Measurements from ENCODE around the gene PIK3CA. TPM values are rescaled to one million over a fixed set of nuclear protein-coding genes. Genes with fewer than 3 reads are reported as not detected.

Gene PIK3CA
- total and polyA plus RNA-seq, 12 donors: 4.0 to 35.3 (median 22.5) TPM

- Histone ChIP-seq H3K27me3 (no peaks in the 10 kb centered on the region), H3K9me3 (no peaks in the 10 kb centered on the region), H3K4me1 (peaks cover 21 to 75% (median 63%) of the 10 kb centered on the region in 9 donors), H3K36me3 (no peaks in the 10 kb centered on the region), H3K4me3 (no peak overlapping the region), H3K27ac (peak overlapping the region; percentile 4 to 71 (median 52))
- TF ChIP-seq, protein P1, sequence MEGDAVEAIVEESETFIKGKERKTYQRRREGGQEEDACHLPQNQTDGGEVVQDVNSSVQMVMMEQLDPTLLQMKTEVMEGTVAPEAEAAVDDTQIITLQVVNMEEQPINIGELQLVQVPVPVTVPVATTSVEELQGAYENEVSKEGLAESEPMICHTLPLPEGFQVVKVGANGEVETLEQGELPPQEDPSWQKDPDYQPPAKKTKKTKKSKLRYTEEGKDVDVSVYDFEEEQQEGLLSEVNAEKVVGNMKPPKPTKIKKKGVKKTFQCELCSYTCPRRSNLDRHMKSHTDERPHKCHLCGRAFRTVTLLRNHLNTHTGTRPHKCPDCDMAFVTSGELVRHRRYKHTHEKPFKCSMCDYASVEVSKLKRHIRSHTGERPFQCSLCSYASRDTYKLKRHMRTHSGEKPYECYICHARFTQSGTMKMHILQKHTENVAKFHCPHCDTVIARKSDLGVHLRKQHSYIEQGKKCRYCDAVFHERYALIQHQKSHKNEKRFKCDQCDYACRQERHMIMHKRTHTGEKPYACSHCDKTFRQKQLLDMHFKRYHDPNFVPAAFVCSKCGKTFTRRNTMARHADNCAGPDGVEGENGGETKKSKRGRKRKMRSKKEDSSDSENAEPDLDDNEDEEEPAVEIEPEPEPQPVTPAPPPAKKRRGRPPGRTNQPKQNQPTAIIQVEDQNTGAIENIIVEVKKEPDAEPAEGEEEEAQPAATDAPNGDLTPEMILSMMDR (IDR thresholded peaks at IDR 0.05): no peak
- intact Hi-C loops (cut with DNase I): loop anchor here in 2 of 10 donors (5.0 kb wide), 1 partner anchor 34 kb away; the partner anchor contains the start of gene PIK3CA (in 2 of the 2)
- WGBS, 2 donors: 25 to 28% methylated on average over 1 of the region's 1 CpG
- DNase-seq (no peak), ATAC-seq (peak; percentile 72 to 85 (median 77))
Observed at GRCh38 chr3:179181021-179181472, 32.9 kb downstream of the PIK3CA start.

DNA sequence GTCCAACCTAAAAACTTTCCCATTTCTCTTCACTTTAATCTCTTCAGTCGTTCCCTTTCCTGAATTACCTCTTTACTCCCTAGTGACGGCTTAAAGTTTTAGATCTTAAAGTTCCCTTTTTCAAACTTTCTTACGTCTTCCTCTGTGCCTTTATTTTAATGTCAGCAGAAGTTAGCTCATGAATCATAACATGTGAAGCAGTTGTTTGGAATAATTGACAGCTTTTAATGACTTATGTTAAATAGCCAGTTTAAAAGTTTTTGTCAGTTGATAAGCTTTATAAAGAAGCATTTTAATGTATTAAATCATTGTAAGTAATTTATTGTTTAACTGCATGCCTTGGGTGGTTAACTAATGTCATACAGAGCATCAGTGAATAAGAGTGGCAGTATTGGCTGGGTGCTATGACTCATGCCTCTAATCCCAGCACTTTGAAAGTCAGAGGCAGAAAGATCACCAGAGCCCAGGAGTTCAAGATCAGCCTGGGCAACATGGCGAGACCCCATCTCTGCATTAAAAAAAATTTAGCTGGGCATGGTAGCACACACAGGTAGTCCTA lies 33.9 kb downstream of the PIK3CA start:
- 57 to 71% methylated on average over 4 of the region's 4 CpGs for WGBS, 2 donors
- Histone ChIP-seq H3K4me1 (peaks cover 21 to 81% (median 65%) of the 10 kb centered on the region in 9 donors), H3K36me3 (no peaks in the 10 kb centered on the region), H3K27ac (peak overlapping the region in 8 of 10 donors; percentile 3 to 71 (median 58)), H3K9me3 (no peaks in the 10 kb centered on the region), H3K27me3 (no peaks in the 10 kb centered on the region), H3K4me3 (no peak overlapping the region)
- DNase-seq: no peak
- intact Hi-C loops (cut with DNase I): loop anchor here in 2 of 10 donors (5.0 kb wide), 1 partner anchor 35 kb away; the partner anchor contains the start of gene PIK3CA (in 2 of the 2)
- peak in 4 of 8 donors; percentile 28 to 55 (median 46) for ATAC-seq
- TF ChIP-seq, protein P1 (IDR thresholded peaks at IDR 0.05): no peak

DNA sequence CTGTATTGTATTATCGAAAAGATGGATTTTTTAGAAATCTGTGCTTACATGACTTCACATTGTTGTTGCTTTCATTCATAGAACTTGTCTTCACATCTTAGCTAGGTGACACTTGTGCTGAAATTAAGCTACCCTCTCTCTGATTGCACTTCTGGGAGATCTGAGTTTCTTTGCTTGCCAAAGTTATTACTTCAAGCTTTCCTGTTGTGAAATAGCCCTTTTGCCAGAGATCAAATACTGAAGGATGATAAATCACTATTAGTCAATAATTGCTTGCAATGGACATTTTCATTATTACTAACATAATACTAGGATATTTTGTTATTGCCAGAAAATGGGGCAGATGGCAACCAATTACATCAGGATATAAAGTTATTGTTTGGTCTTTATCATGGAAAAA lies 34.7 kb downstream of the PIK3CA start:
- H3K36me3 ChIP-seq: no peaks in the 10 kb centered on the region
- no peaks in the 10 kb centered on the region for H3K9me3 ChIP-seq
- H3K4me3 ChIP-seq: no peak overlapping the region
- peak overlapping the region in 1 of 10 donors; percentile 58 for H3K27ac ChIP-seq
- H3K4me1 ChIP-seq: peaks cover 21 to 81% (median 65%) of the 10 kb centered on the region in 9 donors
- TF ChIP-seq, protein P1 (IDR thresholded peaks at IDR 0.05): no peak
- intact Hi-C loops (cut with DNase I): loop anchor here in 2 of 10 donors (5.0 kb wide), 1 partner anchor 36 kb away; the partner anchor contains the start of gene PIK3CA (in 2 of the 2)
- ATAC-seq (no peak), DNase-seq (no peak)
- WGBS, 2 donors: 88 to 100% methylated on average over 1 of the region's 1 CpG
- no peaks in the 10 kb centered on the region for H3K27me3 ChIP-seq

DNA sequence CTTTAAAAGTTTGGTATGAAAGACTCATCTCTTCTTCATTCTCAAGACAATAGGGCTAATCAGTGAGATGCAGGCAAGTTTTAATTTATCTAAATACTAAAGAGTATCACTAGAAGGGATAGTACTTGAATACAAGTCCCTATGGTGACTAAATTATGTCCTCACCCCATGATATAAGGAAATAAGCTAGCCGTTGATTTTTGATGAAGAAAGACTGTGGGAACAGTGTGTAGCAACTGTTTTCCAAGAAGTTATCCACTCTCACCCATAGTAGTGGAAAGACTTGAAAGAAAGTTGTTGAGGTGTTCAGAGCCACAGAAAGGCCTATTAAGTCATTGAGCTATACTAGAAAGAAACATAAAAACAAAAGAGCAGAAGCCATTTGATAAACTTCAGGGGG lies 36.7 kb downstream of the PIK3CA start:
- intact Hi-C loops (cut with DNase I): loop anchor here in 2 of 10 donors (5.0 kb wide), 1 partner anchor 38 kb away; the partner anchor contains the start of gene PIK3CA (in 2 of the 2)
- DNase-seq: no peak
- no peaks in the 10 kb centered on the region for H3K27me3 ChIP-seq
- no peaks in the 10 kb centered on the region for H3K9me3 ChIP-seq
- TF ChIP-seq, protein P1 (IDR thresholded peaks at IDR 0.05): no peak
- no peaks in the 10 kb centered on the region for H3K36me3 ChIP-seq
- peak overlapping the region in 1 of 10 donors; percentile 2 for H3K27ac ChIP-seq
- H3K4me3 ChIP-seq: no peak overlapping the region
- WGBS, 2 donors: 54 to 60% methylated on average over 1 of the region's 1 CpG
- ATAC-seq: no peak
- H3K4me1 ChIP-seq: peaks cover 20 to 78% (median 61%) of the 10 kb centered on the region in 9 donors
